Stimulated activated naive CD4-positive, alpha-beta T cell treated with Interleukin-2 at 50 U/mL for 16 hours (primary cell): ENCODE data around the gene MON1B.
"Not testable (repeated sequence)": the region's sequence is repeated elsewhere in the genome, so short reads cannot be mapped to it uniquely, and the experiment has no call there.

Source experiments
- DNase-seq: peaks from one replicate; lab custom pipeline; 2025; lab: John Stamatoyannopoulos, UW

Gene MON1B

DNA sequence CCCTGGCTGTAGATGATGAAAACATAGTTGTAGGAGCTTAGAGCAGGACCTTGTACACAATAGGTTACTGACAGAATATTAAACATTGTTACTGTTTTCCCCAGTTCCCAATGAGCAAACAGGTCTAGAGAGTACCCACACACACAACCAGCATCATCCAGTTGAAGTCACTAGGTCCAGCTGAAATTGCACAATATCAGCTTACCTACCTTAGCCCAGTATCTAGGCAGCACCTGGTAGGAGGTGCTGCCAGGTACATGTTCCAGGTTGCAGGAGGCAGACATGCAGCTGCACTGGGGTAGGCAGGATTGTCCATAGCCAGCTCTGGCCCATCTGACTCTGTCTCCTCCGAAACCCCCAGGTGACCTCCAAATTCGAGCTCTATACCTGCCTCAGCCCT lies 6.8 kb downstream of the MON1B start:
- DNase-seq, result no peak

GRCh38 chr16:77199211-77199610 lies 8.2 kb downstream of the MON1B start, which contains the start of gene SYCE1L:
Gene SYCE1L (plus strand): TSS chr16:77199408. CDS start chr16:77199452, 44 bp downstream.
- DNase-seq, result no peak

GRCh38 chr16:77206533-77206932 lies 15.5 kb downstream of the MON1B start:
- no peak for DNase-seq

- no peak for DNase-seq
Measured at GRCh38 chr16:77207030-77207429, 16.0 kb downstream of the MON1B start.

DNA sequence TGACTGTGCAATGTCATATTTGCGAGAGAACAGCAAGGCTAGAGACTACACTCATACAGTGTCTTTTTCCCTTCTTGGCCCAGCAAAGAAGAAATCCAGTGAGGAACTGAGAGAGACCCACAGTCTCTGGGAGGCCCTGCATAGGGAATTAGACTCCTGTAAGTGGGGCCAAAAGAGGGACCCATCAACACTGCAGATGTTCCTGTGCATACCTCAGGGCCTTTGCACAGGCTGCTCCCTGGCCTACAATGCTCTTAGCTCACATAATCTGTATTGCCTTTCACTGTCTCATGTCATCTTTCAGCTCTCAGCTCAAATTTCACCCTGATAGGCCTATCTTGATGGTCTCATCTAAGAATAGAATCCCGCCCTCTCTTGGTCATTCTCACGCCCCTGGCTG lies 17.4 kb downstream of the MON1B start:
- DNase-seq, result no peak

GRCh38 chr16:77211880-77212740 lies 21.1 kb downstream of the MON1B start:
- DNase-seq, result peak; percentile 69

GRCh38 chr16:77212741-77213541 lies 22.0 kb downstream of the MON1B start:
- peak; percentile 61 for DNase-seq

GRCh38 chr16:77213542-77214106 lies 22.6 kb downstream of the MON1B start:
- DNase-seq, result no peak

DNA sequence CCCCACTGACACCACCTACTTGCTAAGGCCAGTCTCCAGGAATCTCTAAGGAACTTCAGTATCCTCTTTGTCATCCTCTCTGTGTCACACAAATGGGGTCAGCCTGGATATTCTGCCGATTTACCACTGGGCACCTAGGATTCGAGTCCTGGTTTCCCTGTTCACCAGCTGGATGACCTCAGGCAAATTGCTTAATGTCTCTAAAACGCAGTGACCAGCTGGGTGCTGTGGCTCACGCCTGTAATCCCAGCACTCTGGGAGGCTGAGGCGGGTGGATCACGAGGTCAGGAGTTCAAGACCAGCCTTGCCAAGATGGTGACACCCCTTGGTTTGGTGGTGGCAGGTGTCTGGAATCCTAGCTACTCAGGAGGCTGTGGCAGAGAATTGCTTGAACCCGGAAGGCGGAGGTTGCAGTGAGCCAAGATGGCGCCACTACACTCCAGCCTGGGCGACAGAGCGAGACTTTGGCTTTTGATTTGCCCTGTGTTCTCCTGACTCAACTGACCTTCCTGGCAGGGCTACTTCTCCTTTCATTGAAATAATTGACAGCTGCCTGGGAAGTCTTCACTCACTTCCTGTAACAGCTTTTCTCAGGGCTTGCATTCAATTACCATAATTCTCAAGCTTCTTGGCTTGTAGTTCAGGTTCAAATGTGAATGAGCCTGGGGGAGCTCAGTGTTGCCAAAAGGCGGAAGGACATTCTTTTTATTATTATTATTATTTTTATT lies 23.6 kb downstream of the MON1B start:
- DNase-seq, result no peak

DNA sequence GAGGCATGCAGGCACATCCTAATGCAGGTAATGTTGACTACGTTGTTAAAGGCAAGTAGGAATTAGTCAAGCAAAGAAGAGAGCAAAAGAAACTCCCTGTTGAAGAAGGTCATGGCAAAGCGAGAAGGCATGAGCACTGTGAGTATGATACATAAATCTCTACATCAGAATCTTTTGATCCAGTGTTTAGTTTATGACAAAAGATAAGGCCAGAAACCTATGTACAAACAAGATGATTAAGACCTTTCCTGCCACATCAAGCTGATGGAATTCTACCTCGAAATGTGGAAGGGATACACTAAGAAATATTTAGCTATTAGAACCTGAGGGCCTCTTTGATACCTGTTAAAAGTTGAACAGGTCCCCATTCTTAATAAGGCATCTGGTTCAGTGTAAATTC lies 28.4 kb downstream of the MON1B start:
- DNase-seq, result no peak

DNA sequence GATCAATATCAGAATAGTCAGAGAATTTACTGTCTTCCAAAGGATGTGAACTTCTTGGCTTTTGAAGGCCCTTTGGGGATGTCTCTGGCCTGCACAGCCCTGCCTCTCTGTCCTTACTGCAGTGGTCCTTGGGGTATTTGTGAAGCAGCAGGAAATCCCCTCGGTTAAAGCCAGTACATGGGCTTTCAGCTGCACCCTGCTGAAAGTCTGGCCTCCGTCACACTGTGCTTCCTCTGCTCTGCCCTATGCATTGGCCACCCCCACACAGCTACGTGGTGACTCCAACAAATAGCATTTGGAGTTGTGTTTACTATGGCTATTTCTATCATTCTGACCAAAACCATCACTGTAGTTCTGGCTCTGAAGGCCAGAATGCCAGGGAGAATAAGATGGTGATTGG lies 29.4 kb downstream of the MON1B start:
- no peak for DNase-seq

DNA sequence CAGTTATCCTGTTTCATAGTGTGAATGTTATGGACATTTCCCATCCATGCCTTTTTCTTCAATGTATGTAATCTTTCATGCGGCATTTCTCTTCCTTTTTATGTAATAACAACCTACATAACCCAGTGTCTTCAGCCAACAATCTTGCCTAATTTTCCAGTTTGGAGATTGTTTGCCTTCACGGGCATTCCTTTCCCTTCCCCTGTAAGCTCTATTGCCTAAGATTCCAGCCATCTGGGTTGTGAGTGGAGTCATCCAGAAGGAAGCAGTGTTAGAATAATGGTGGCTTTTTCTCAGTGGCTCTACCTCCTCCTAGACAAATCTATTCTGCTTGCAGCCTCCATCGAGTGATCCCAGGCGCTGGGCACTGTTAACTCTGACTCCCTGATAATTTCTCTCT lies 30.5 kb downstream of the MON1B start:
- DNase-seq, result no peak

DNA sequence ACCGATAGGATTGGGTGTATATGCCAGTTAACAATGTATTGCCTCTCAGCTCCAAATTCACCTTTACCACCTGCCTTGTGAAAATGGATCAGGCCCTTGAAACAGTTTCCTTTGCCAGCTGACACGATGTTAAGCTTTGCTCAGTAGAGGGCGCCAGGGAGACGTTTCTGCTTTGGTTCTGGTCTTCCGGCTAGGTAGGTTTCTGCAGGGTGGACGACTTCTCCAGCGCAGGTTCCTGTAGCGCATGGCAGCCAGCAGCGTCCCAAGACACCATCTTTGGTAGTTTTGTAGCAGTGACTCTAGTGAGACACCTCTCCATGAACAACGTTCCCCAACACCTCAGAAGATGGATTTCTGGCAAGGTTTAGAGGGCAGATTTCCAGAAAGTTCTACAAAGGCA lies 32.2 kb downstream of the MON1B start:
- no peak for DNase-seq

- no peak for DNase-seq
Measured at GRCh38 chr16:77225182-77225581, 34.2 kb downstream of the MON1B start.

GRCh38 chr16:77227745-77228144 lies 36.8 kb downstream of the MON1B start:
- no peak for DNase-seq

- no peak for DNase-seq
Measured at GRCh38 chr16:77231047-77231446, 40.1 kb downstream of the MON1B start.

GRCh38 chr16:77233799-77234519 lies 43.0 kb downstream of the MON1B start:
- no peak for DNase-seq

DNA sequence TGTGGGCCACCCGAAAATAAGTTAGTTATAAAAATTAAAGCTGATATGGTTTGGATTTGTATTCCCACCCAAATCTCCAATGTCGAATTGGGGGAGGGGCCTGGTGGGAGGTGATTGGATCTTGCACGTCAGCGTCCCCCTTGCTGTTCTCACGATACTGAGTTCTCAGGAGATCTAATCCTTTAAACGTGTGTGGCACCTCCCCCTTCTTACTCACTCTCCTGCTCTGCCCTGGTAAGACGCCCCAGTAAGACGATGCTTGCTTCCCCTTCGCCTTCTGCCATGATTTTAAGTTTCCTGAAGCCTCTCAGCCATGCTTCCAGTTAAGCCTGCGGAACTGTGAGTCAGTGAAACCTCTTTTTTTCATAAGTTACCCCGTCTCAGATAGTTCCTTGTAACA lies 43.6 kb downstream of the MON1B start:
- no peak for DNase-seq

GRCh38 chr16:77236063-77236511 lies 45.1 kb downstream of the MON1B start:
- peak; percentile 82 for DNase-seq

DNA sequence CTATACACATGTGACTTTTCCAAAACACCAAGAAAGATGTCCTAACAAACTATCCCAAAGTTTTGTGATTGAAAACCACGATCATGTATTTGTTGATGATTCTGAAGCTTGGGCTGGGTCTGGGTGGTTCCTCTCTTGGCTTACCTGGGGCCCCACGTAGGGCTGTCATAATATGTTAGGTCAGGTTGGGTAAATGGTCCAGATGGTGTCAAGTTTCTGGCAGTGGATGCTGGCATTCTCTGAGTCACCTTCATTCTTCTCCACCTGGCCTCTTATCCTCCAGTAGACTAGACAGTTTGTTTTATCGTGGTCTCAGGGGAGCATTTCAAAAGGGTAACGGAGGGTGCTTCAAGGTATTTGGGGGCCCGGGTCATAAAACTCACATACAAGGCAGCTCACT lies 47.6 kb downstream of the MON1B start:
- DNase-seq, result no peak

DNA sequence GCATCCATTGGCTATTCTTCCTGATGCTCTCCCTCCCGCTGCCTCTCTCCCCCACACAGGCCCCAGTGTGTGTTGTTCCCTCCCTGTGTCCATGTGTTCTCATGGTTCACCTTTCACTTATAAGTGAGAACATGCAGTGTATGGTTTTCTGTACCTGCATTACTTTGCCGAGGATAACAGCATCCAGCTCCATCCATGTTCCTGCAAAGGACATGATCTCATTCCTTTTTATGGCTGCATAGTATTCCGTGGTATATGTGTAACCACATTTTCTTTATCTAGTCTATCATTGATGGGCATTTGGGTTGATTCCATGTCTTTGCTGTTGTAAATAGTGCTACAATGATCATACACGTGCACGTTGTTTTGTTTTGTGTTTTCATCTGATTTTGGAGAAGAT lies 51.5 kb downstream of the MON1B start:
- not testable (repeated sequence) for DNase-seq
